Effector CD8-positive, alpha-beta T cell (primary cell): ENCODE data around the gene TCP11L2.
"Not testable (repeated sequence)": the region's sequence is repeated elsewhere in the genome, so short reads cannot be mapped to it uniquely, and the experiment has no call there.

ENCODE experiments used
- DNase-seq: peaks from one replicate; lab custom pipeline; 2025; lab: John Stamatoyannopoulos, UW

TCP11L2 gene

DNA sequence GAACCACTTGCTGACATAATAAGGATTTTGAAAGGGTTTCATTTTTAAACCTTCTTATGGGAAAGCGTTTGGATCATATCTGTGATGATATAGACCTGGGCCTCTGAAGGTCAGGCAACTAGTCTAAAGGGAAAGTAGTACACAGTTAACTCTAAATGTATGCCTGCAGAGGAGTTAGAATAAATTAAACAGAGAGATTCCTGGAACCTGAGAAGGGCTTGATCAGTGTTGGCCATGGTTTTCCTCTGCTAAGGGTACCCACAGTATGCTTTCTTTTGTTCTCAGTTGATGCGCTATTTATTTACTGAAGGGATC, 40.6 kb downstream of the TCP11L2 start:
- DNase-seq, result no peak

DNA sequence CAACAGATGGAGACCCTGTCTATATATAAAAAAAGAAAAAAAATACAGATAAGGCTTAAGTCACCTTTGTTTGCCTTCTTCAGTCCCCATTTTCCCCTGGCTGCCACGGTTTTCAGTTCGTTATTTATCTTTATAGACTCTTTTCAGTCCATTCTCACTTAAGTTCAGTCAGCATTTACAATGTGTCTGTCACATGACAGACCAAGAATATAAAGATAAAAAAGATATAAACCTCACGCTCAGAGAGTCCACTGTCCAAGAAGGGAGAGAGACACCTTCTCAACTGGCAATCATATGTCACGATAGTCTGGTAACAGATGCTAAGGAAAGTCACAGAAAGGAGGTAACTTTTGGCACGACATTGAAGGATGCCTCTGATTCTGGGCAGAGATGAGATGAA, 41.6 kb downstream of the TCP11L2 start:
- no peak for DNase-seq

DNA sequence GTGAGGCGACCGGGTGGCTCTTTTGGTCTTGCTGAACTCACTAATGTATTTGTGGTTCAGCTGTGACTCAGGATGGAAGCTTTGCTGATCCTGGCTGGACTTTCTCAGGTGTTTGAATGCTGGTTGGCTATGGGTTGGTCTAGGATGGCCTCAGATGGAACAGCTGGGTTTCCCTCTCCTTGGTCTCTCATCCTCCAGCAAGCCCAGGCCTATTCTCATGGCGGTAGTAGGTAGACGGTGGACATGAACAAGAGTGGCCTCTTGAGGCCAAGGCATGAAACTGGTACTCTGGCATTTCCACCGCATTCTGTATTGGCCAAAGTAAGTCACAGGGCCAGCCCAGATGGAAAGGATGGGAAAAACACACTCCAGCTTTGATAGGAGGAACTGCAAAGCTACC, 43.2 kb downstream of the TCP11L2 start:
- DNase-seq, result no peak

DNA sequence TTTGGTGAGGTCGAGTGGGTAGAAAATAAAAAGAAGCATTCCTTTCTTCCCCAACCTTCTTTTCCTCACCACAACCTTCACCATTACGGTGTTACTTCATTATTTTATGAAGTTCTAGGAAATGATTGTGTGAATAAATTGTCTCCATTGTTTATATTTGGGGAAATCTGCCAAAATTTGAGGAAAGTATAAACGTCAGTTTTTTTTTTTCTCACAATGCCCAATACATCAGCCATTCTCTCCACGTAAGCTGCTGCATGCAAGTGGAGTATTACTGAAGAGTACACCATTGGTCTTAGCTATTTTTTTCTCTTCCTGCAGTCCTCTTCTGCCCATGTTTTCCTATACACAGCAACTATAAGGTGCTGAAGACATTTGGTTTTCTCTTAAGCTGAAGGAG, 45.9 kb downstream of the TCP11L2 start:
- DNase-seq, result no peak

DNA sequence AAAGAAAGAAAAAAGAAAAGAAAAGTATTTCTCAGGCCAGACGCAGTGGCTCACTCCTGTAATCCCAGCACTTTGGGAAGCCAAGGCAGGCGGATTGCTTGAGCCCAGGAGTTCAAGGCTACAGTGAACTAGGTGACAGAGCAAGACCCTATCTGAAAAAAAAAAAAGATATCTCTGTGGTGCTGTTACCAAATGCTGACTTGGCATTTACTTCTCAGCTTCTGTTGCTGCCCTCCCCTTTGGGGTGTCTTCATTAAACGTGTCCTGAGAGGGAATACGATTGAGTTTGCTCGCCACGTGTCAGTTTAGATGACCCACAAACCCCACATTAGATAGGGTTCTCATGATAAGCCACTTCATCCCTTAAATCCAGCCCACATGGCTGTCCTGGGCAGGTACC, 50.6 kb downstream of the TCP11L2 start:
- DNase-seq, result no peak

DNA sequence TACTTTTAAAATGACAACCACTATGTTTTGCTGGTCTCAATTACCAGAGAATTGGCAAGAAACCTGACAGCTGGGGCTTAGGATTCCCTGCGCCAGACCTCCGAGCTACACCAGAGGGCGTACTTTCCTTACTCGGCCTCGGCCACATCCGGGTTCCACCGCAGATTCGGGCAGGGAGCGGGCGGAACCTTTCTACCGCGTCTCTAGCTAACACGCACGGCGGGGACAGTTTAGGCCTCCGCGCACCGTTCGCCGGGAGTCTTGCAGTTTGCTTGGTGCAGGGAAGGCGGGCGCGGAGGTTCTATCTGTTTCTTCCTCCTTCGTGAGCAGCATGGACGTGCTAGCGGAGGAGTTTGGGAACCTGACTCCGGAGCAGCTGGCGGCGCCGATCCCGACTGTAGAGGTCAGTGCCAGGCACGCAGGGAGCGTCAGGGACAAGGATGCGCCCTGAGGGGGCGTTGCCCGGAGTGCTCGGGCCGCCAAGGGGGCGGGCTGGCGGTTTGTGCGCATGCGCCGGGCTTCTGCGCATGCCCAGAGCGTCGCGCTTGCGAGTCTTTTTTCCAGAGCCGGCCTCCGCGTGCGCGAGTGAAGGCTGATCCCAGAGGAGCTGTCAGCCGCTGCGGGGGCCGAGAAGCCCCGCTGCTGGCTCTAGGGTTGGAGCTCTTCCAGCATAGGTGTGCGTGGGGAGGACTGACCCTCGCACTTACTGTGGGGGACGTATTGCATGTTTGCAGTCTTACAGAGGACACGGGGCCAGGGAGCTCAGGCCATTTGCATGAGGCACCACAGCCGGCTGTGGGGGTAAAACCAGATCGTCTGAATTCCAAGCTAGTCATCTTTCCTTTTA, 55.2 kb downstream of the TCP11L2 start, which contains the start of gene POLR3B:
TSS of gene POLR3B (plus strand) at position 200 of the 847 bp plus-strand sequence. CDS start at position 332, 132 bp downstream.
- peak; percentile 91 for DNase-seq

DNA sequence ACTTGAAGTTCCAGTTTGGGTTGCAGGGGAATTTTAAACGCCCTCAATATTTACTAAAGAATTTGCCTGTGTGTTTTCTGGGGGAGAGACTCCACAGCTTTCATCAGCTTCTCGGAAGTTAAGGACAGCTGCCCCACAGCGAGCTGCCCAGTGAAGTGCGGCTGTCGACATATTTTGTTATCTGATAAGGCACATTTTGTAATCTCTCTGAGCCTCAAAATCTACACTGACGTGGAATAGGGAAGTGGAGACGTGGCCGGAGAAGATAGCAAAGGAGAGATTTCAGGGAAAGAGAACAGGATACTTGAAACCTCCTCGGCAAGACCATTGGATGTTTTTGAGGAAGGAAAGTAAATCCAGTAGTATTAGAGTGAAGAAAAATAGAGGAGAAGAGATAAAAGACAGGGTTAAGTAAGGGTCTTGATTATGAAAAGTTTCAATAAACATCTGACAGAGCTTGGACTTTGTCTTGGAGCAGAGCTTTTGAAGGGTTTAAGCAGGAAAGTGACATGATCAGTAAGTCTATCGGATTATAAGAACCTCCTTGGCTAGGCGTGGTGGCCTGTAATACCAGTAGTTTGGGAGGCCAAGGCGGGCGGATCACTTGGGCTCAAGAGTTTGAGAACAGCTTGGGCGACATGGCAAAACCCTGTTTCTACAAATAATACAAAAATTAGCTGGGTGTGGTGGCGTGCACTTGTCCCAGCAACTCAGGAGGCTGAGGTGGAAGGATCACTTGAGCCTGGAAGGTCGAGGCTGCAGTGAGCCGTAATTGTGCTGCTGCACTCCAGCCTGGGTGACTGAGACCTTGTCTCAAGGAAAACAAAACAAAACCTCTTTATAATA, 56.1 kb downstream of the TCP11L2 start:
- no peak for DNase-seq

DNA sequence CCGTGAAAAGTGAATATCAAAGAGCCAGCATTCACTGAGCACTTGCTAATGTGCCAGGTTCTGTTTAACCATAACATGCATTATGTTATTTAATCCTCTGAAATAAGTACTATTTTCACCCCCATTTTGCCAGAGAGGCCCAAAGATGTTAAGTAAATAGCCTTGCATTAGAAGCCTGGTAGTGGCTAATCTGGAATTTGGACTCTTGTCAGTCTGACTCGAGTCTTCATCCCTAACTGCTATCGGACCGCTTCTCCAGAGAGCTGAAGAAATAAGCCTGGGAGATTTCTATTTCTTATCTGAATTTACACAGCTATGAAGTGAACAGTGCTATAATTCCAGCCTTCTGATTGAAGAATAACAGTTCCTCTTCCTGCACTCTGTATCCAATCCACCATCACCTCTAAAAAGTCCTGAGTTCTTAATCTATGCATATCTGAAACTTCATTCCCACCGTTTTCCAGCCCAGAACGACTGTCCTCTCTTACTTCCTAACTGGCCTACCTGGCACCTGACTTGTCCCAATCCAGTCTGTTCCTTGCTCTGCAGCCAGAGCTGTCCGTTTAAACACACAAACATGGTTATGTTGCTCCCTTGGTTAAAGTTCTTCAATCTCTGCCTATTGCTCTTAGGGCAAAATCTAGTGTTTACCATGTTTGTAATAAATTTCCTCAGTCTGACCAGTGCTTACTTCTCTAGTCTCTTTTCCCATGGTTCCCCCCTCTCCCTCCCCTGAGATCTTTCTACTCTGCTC, 57.3 kb downstream of the TCP11L2 start:
- no peak for DNase-seq

DNA sequence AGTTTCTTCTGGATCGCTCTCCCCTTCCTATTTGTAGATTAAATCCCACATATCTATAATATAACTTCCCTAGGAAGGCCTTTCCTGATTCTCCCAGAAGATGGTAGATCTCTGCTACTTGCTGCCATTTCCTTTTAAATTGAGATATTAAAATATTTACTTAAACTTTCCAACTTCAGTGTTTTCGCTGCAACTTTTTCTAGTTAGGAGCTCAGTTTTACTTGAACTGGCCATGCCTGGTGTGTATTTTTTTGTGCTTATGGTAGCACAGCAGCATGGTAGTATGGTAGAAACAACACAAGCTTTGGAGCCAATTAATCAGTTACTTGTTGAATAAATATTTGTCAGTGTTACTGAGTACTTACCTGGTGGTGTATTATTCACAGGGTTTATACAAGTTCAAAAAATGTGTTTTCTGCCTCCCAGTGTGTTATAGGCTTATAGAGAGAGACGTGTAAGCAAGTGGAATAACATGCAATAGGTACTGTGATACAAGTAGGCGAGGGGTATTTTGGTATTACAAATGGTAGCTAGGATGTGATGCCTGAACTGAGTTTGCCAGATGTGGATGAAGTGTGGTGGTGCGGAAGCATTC, 58.0 kb downstream of the TCP11L2 start:
- DNase-seq, result no peak

DNA sequence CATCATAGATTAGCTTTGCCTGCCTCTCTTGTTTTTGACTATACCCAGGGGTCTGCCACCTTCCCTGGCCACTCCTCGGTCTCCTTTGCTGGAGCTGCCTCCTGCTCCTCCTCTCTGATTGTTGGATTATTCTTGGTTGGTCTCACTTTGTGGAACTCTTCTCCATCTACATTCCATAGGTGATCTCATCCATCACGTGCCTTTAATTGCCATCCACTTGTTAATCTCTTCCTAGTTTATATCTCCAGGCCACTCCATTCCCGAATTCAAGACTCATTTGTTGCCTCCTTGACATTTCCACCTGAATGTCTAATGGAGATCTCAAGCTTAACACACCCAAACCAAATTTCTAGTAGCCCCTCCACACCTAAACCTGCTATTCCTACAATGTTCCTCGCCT, 60.4 kb downstream of the TCP11L2 start:
- no peak for DNase-seq

DNA sequence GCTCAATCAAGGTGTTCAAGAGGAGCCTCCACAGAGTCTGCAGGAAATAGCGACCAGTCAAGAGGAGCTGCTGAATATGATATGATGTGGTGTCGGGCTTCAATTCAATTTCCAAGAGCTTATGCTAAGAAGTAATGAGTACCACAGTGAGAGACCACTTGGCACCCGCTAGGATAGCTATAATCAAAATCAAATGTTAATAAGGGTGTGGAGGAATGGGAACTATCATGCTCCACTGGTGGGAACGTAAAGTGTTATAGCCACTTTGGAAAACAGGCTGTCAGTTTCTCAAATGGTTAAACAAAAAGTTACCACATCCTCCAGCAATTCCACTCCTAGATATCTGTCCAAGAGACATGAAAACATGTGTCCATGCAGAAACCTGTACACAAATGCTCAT, 61.7 kb downstream of the TCP11L2 start:
- DNase-seq, result no peak

DNA sequence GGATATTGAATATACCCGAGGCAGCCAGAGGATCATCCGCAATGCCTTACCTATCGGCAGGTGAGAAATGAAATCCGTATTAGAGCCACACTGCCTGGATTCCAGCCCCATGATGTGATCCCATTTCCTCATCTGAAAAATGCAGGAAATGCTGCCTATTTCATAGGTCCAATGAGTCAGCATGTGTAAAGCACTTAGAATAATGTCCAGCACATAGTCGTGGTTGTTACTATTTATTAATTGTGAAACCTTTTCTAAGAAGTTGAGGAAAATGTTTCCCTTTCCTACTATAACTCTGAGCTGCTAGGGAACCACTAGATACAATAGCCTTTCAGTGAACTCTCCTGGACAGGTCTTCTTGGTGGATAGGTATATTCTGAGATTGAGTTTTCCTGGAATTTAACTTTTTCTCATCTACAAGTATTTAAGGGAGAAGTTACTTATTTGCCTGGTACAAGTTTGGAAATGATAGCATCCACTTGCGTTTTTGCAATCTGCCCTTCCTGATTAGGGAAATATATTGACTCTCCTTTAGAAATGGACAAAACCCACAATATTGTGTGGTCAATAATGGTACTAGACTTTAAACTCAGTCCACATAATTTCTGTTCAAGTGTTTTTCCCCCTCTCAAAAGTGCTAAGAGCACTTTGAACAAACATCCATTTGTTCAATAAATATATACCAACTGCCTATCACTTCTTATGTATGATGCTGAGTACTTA, 67.3 kb downstream of the TCP11L2 start:
- no peak for DNase-seq

DNA sequence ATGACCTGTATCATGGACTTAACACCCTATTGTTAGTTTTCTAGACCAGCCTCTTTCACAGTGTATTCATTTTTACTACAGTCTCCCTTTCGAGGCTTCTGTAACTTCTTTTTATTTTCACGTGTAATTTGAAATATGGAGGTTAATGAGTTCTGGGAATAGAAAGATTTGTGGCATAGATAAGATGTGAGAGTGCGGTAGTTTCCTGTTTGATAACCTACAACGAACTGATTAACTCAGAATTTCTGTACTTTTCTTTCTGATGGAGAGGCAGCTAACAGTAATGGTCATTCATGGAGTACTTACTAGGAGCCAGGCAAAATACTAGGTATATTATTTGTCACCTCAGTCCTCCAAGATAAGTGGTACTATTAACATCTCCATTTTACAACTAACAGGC, 76.3 kb downstream of the TCP11L2 start:
- no peak for DNase-seq

DNA sequence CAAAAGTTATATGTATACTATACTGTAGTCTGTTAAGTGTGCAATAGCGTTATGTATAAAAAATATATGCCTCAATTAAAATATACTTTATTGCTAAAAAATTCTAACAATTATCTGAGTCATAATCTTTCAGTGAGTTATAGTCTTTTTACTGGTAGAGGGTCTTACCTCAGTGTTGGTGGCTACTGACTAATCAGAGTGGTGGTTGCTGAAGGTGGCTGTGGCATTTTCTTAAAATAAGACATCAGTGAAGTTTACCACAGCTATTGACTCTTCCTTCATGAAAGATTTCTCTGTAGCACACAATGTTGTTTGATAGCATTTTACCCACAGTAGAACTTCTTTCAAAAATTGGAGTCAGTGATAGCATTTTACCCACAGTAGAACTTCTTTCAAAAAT, 78.4 kb downstream of the TCP11L2 start:
- DNase-seq, result no peak

DNA sequence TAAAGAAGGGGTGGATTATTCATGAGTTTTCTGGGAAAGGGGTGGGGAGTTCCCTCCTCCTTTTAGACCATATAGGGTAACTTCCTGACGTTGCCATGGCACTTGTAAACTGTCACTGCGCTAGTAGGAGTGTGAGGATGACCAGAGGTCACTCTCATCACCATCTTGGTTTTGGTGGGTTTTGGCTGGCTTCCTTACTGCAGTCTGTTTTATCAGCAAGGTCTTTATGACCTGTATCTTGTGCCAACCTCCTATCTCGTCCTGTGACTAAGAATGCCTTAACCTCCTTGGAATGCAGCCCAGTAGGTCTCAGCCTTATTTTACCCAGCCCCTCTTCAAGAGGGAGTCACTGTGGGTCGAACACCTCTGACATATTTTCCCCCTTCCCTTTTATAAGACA, 79.3 kb downstream of the TCP11L2 start:
- DNase-seq, result not testable (repeated sequence)

DNA sequence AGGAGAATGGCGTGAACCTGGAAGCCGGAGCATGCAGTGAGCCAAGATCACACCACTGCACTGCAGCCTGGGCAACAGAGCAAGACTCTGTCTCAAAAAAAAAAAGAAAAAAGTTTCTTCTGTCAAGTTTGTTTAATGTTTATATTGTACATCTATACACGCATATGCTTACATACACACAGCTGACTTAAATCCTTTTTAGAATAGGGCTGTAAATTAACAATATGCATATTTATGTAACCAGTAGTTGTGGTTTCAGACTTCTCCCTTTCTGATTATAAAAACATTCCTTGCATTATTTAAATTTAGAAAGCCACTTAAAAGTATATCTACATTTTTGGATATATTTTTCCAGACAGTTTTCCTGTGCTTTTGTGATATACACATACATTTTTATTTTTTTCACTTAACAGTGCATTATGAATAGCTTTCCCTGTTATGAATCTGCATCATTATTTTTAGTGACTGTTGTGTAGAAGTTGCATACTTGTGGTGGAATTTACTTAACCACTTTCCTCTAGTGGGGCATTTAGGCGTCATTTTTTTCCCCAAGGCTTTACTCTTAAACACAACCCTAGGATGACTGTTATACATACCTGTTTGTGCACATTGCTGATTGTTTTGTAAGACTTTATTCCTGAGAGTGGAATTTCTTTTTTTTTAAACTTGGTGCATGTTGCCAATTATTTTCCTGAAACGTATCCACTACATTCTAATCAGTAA, 84.4 kb downstream of the TCP11L2 start:
- DNase-seq, result no peak

DNA sequence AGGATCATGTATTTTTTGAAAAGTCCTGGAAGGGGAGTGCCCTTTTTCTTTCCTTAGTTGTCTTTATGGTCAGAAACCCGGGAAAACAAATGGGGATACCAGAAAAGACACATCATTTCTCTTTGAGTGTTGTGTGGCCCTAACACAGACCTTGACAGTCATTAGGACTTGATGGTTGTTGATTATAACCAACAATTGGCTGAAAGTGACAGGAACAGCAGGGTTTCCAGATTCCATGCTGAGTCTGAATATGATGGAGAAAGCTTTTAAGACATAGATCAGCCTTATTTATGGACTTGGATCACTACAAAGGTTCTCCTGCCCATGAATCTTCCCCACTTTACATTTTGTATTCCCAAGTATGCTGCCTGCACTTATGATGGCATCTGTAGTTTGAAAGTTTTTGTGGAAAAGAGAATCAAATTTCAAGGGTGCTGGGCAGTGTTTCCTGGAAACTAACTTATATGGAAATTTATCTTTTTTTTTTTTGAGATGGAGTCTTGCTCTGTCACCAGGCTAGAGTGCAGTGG, 85.4 kb downstream of the TCP11L2 start:
- DNase-seq, result no peak

DNA sequence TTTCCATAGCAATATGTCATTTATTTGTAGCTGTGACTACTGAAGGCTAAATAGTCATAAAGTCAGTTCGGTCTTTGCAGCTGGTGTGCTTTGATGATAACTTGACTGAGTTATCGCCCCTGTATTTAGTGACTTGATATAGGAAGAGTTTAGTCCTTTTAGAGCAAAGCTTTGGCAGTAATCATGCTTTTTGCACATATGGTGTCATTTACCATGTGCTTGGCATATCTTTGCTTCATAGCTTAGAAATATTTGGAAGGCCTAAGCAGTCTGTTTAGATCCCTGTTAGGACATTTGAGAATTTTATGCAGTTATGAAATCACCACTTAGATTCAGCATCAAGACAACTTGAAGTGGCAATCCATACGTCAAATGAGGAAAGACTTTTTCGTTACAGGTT, 86.6 kb downstream of the TCP11L2 start:
- no peak for DNase-seq

DNA sequence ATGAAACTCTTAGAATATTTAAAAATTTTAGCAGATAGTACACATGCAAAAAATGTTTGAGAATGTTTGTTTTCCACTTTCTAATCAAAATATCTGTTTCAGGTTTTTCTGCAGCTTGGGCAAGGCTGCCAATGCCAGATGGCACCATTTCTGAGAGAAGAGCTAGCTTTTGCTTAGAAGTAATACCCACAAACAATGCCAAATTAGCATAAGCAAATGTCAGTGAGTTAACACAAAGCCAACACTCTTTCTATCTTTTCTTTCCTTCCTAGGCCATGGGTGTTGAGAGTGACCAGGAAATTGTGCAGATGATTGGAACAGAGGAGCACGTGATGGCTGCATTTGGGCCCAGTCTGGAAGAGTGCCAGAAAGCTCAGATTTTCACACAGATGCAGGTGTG, 90.2 kb downstream of the TCP11L2 start:
- no peak for DNase-seq
